ENCODE measurements around the gene MIA3.

- TF ChIP-seq CTCF (IDR thresholded peaks at IDR 0.05) (no peak), POLR2A (IDR thresholded peaks at IDR 0.05) (no peak)
Observed at GRCh38 chr1:222654849-222655248, 37.0 kb downstream of the MIA3 start.

Measured in lower leg skin (tissue), 3 donors.